Measurements from ENCODE around the gene MTO1. TPM values are rescaled to one million over a fixed set of nuclear protein-coding genes. Genes with fewer than 3 reads are reported as not detected.

MTO1 gene
- total RNA-seq, 1 donor from 2014 or later: 23.1 TPM

- TF ChIP-seq CTCF (IDR thresholded peaks at IDR 0.05): no peak
- peaks cover 31% of the 10 kb centered on the region for H3K36me3 ChIP-seq
- DNase-seq: no peak
- intact Hi-C loops (cut with DNase I): no loop called here
- H3K27me3 ChIP-seq: no peaks in the 10 kb centered on the region
- no peak for ATAC-seq
- no peaks in the 10 kb centered on the region for H3K9me3 ChIP-seq
- no peak overlapping the region for H3K27ac ChIP-seq
- no peak overlapping the region for H3K4me3 ChIP-seq
- H3K4me1 ChIP-seq: no peaks in the 10 kb centered on the region
Measured at GRCh38 chr6:73506246-73506645, 44.7 kb downstream of the MTO1 start.

- Histone ChIP-seq H3K9me3 (no peaks in the 10 kb centered on the region), H3K36me3 (peaks cover 6% of the 10 kb centered on the region), H3K27me3 (no peaks in the 10 kb centered on the region), H3K27ac (no peak overlapping the region), H3K4me1 (no peaks in the 10 kb centered on the region), H3K4me3 (no peak overlapping the region)
- TF ChIP-seq CTCF (IDR thresholded peaks at IDR 0.05): no peak
- intact Hi-C loops (cut with DNase I): no loop called here
- DNase-seq (no peak), ATAC-seq (no peak)
Measured at GRCh38 chr6:73508776-73509175, 47.2 kb downstream of the MTO1 start.

- no peak for ATAC-seq
- intact Hi-C loops (cut with DNase I): no loop called here
Measured at GRCh38 chr6:73509851-73510250, 48.3 kb downstream of the MTO1 start.

GRCh38 chr6:73511796-73512195, 50.3 kb downstream of the MTO1 start:
- no peak for ATAC-seq
- intact Hi-C loops (cut with DNase I): no loop called here
- H3K36me3 ChIP-seq: peaks cover 29% of the 10 kb centered on the region
- DNase-seq: no peak
- no peaks in the 10 kb centered on the region for H3K27me3 ChIP-seq
- H3K27ac ChIP-seq: no peak overlapping the region
- peaks cover 20% of the 10 kb centered on the region for H3K4me1 ChIP-seq
- no peak overlapping the region for H3K4me3 ChIP-seq
- no peak for TF ChIP-seq CTCF (IDR thresholded peaks at IDR 0.05)
- no peaks in the 10 kb centered on the region for H3K9me3 ChIP-seq

More at GRCh38 chr6:73509851-73510250, 48.3 kb downstream of the MTO1 start:
- H3K4me3 ChIP-seq: no peak overlapping the region
- H3K27me3 ChIP-seq: no peaks in the 10 kb centered on the region
- H3K4me1 ChIP-seq: peaks cover under 1% of the 10 kb centered on the region
- peaks cover 10% of the 10 kb centered on the region for H3K36me3 ChIP-seq
- TF ChIP-seq CTCF (IDR thresholded peaks at IDR 0.05): no peak
- no peak overlapping the region for H3K27ac ChIP-seq
- no peak for DNase-seq
- H3K9me3 ChIP-seq: no peaks in the 10 kb centered on the region

- H3K36me3 ChIP-seq: peaks cover 45% of the 10 kb centered on the region
- H3K4me1 ChIP-seq: peaks cover 26% of the 10 kb centered on the region
- no peak overlapping the region for H3K4me3 ChIP-seq
- H3K27ac ChIP-seq: no peak overlapping the region
- H3K27me3 ChIP-seq: no peaks in the 10 kb centered on the region
- DNase-seq: no peak
- no peak for ATAC-seq
- H3K9me3 ChIP-seq: no peaks in the 10 kb centered on the region
- intact Hi-C loops (cut with DNase I): no loop called here
- TF ChIP-seq CTCF (IDR thresholded peaks at IDR 0.05): no peak
Measured at GRCh38 chr6:73513496-73513854, 51.9 kb downstream of the MTO1 start.

- no peak for ATAC-seq
- Histone ChIP-seq H3K36me3 (peaks cover 57% of the 10 kb centered on the region), H3K4me1 (peaks cover 36% of the 10 kb centered on the region)
Measured at GRCh38 chr6:73514746-73515110, 53.2 kb downstream of the MTO1 start.

More at GRCh38 chr6:73514746-73515110, 53.2 kb downstream of the MTO1 start:
- intact Hi-C loops (cut with DNase I): loop anchor here (5.0 kb wide), 1 partner anchor 93 kb away; no protein-coding TSS in a partner anchor
- Histone ChIP-seq H3K4me3 (no peak overlapping the region), H3K27ac (no peak overlapping the region), H3K9me3 (no peaks in the 10 kb centered on the region), H3K27me3 (no peaks in the 10 kb centered on the region)
- TF ChIP-seq CTCF (IDR thresholded peaks at IDR 0.05): no peak
- no peak for DNase-seq

All from upper lobe of right lung (tissue), 1 donor.